Fibroblast of skin of right biceps (primary cell): ENCODE measurements around the gene MINK1.

Experiments used
- DNase-seq: peaks from one replicate; pipeline ENCODE4 v3.0.0-alpha.2; 2013

Gene MINK1

DNA sequence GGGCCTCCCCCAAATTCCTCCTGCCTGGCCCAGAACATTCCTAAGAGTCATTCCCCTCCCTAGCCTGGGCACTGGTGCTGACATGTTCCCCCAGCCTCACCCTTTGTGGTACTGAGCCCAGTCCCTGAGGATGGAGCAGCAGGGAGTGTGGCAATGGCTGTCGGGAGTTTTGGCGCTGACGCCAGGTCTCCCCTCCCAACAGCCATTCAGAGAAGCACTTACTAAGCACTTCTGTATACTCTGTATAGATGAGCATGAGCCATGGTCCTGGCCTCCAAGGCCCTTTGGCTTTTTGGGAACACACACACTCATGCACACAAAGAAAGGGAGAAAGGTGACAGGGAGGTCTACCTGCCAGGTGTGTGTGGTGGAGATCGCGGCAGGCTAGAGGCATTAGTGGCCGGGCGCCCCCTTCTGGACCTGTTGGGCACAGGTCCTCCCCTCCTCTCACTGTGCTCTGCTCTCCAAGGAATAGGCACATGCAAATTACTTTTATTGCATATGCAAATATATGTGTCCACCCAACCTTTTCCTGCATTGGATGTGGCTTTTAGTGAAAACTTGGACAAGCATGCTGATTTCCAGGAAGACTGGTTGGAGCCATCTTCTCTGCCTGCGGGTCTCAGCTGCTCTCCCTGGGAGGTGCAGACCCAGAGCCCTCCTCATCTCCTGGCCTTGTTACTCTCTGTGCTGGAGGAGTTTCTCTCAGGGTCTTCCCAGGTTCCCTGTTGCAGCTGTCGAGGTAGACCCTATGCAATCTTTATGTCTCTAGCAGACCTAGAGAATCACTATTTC, 48.8 kb downstream of the MINK1 start:
- DNase-seq, result no peak

- DNase-seq, result no peak
Observed at GRCh38 chr17:4884489-4884888, 51.3 kb downstream of the MINK1 start.

GRCh38 chr17:4886830-4887229, 53.7 kb downstream of the MINK1 start:
- no peak for DNase-seq

- DNase-seq, result no peak
Observed at GRCh38 chr17:4887581-4887980, 54.4 kb downstream of the MINK1 start.

DNA sequence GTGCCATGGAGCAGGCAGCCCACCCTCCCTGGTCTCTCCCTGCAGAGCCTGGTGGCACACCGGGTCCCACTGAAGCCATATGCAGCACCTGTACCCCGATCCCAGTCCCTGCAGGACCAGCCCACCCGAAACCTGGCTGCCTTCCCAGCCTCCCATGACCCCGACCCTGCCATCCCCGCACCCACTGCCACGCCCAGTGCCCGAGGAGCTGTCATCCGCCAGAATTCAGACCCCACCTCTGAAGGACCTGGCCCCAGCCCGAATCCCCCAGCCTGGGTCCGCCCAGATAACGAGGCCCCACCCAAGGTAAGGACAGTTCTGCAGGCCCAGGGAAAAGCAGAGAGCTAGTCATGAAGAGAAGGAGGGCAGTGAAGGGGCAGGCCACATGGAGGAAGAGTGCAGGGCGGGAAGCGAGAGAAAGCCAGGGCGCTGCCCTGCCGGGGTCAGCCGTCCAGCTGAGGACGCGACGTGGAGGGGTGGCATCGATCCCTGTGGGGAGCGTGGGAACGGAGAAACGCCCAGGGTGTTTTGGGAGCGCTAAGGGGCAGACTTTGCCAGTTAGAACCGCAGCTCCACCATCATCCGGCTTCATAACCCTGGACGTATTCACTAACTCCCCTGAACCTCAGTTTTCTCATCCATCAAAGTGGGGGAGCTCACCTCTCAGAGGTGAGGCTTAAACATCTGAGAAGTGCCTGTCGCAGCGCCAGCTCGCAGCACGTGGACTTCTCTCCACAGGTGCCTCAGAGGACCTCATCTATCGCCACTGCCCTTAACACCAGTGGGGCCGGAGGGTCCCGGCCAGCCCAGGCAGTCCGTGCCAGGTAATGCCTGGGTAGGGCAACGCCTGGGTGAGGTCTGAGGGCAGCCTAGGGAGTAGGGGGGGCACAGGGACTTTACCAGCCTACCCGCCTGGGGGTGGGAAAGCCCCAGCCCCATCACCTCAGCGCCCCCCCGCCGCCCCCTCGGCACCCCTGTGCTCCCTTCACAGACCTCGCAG, 58.6 kb downstream of the MINK1 start:
- DNase-seq, result no peak

- no peak for DNase-seq
Observed at GRCh38 chr17:4892499-4893221, 59.5 kb downstream of the MINK1 start.

DNA sequence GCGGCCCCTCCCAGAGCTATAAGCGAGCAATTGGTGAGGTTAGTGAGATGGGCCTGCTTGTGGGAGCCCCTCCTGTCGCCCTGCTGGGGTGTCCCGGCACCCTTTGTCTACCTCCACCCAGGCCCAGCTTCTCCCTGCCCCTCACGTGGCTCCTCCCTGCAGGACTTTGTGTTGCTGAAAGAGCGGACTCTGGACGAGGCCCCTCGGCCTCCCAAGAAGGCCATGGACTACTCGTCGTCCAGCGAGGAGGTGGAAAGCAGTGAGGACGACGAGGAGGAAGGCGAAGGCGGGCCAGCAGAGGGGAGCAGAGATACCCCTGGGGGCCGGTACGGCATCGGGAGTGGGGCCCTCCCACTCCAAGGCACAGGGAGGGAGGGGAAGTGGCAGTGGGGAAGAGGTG, 60.1 kb downstream of the MINK1 start:
- DNase-seq, result no peak

DNA sequence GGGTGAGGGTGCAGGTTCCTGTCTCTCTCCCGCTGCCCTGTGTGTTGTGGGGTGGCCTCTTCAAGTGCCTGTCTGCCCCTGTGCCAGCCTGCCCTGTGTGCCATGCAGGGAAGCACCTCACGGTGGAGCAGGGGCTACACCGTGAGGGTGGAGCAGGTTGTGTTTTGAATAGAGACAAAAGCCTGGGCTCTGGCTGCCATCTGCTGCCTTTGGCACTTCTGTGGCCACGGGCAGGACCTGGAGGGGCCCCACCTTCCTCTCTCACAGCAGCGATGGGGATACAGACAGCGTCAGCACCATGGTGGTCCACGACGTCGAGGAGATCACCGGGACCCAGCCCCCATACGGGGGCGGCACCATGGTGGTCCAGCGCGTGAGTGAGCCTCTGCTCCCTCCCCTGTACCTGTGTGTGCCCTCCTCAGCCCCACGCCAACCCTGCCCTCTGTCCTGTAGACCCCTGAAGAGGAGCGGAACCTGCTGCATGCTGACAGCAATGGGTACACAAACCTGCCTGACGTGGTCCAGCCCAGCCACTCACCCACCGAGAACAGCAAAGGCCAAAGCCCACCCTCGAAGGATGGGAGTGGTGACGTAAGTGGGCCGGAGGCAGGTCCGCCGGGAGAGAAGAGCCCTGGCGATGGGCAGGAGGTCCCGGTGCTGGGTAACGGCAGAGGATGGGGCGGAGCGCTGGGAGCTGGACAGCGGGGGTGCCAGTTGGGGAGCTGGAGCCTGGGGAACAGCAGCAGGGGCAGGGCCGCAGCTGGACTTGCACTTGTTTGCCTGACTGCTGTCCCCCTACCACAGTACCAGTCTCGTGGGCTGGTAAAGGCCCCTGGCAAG, 60.8 kb downstream of the MINK1 start:
- DNase-seq, result no peak

GRCh38 chr17:4895121-4895520, 62.0 kb downstream of the MINK1 start:
- DNase-seq, result no peak

DNA sequence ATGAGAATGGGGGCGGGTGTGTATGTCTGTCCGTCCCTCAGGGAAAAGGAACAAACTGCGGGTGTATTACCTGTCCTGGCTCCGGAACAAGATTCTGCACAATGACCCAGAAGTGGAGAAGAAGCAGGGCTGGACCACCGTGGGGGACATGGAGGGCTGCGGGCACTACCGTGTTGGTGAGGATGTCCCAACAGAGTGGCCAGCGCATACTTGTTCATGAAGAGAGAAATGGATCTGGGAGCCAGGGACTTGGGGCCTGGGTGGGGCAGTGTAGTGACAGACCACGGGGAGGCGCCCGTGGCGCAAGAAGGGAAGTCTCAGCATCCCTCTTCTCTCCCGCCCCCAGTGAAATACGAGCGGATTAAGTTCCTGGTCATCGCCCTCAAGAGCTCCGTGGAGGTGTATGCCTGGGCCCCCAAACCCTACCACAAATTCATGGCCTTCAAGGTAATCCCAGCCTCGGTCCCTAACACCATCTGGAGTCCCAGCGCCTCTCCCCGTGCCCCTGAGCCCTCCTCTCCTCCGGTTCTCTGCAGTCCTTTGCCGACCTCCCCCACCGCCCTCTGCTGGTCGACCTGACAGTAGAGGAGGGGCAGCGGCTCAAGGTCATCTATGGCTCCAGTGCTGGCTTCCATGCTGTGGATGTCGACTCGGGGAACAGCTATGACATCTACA, 62.7 kb downstream of the MINK1 start:
- DNase-seq, result no peak

- DNase-seq, result no peak
Observed at GRCh38 chr17:4896332-4897197, 63.4 kb downstream of the MINK1 start.

DNA sequence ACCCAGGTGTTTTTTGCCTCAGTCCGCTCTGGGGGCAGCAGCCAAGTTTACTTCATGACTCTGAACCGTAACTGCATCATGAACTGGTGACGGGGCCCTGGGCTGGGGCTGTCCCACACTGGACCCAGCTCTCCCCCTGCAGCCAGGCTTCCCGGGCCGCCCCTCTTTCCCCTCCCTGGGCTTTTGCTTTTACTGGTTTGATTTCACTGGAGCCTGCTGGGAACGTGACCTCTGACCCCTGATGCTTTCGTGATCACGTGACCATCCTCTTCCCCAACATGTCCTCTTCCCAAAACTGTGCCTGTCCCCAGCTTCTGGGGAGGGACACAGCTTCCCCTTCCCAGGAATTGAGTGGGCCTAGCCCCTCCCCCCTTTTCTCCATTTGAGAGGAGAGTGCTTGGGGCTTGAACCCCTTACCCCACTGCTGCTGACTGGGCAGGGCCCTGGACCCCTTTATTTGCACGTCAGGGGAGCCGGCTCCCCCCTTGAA, 64.1 kb downstream of the MINK1 start:
- DNase-seq, result no peak

DNA sequence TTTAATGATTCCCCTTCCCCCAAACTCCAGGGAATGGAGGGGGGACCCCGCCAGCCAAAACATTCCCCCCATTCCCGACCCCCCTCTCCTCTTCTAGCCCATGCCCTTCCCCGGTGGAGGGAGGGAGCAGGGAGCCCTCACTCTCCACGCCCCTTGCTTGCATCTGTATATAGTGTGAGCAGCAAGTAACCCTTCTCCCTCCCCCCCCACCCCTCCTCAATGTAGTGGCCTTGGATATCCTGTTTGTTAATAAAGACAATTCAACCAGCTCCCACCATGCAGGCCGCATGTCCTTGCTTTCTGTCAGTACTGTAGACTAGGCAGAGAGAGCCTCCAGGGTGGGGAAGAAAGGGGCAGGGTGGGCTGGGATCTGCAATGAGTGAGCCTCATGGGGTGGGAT, 64.6 kb downstream of the MINK1 start:
- DNase-seq, result no peak

GRCh38 chr17:4898351-4898750, 65.2 kb downstream of the MINK1 start:
- DNase-seq, result no peak

DNA sequence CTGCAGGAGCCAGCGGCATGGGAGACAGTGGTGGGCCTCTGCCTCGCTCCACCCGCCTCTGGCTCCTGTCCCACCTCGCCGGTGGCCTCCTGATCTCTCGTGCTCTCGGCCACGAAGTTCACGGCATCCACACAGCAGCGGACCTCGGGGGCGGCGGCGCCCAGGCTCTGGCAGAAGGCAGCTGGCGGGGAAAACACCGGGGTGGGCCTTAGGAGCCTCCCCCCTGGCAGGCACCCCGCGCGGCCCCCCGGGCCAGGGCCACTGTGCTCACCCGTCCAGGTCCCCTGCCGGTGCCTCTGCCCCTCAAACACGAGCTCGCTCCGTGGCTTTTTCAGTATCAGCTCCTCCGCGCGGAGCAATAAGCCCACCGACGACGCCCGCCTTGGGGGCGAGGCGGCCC, 65.8 kb downstream of the MINK1 start:
- no peak for DNase-seq

GRCh38 chr17:4899341-4900230, 66.4 kb downstream of the MINK1 start, which contains the start of gene C17orf107:
C17orf107 (plus strand) TSS chr17:4899536; CDS start chr17:4899763, 227 bp downstream.
- DNase-seq, result peak; percentile 83

GRCh38 chr17:4900231-4901107, 67.3 kb downstream of the MINK1 start:
- DNase-seq, result peak; percentile 34

GRCh38 chr17:4901108-4901647, 68.0 kb downstream of the MINK1 start:
- no peak for DNase-seq
